CD14-positive monocyte (primary cell): ENCODE data around the gene LAMB2. TPM values are rescaled to one million over a fixed set of nuclear protein-coding genes. Genes with fewer than 3 reads are reported as not detected.

Source experiments
- DNase-seq, 3 donors: peaks; one replicate each; pipeline ENCODE4 v3.0.0-alpha.2; 2011 to 2022
- H2AFZ ChIP-seq: 2 replicates; pipeline ENCODE4 v1.6.0; 2012; ENCODE audit warnings: mild to moderate bottlenecking, low read depth, low read length, inconsistent platforms; ENCODE audit not compliant: insufficient read depth, poor library complexity, severe bottlenecking
- H3K27ac ChIP-seq, 2 donors: 1 replicate in 1 of 2; 2 replicates in 1 of 2; pipeline ENCODE4 v1.5.1; 2012 to 2013; ENCODE audit warnings: low read length in 2 of 2, control low read depth in 1 of 2, inconsistent platforms in 1 of 2, low read depth in 1 of 2, mild to moderate bottlenecking in 1 of 2
- H3K27me3 ChIP-seq, 2 donors: one replicate each; pipeline versions ENCODE4 v1.6.0 to v1.6.1; 2011 to 2013; ENCODE audit warnings: low read length in 2 of 2; ENCODE audit not compliant: control insufficient read depth in 2 of 2, insufficient read depth in 2 of 2
- H3K36me3 ChIP-seq, 2 donors: replicated peaks in 1 of 2; 1 replicate in 1 of 2; 2 replicates in 1 of 2; pipeline versions ENCODE4 v1.5.1 to v1.6.1; 2012 to 2013; ENCODE audit warnings: low read length in 2 of 2, control low read depth in 1 of 2, inconsistent platforms in 1 of 2, mild to moderate bottlenecking in 1 of 2; ENCODE audit not compliant: insufficient read depth in 2 of 2, control insufficient read depth in 1 of 2
- H3K4me1 ChIP-seq, 2 donors: 1 replicate in 1 of 2; 2 replicates in 1 of 2; pipeline versions ENCODE4 v1.5.1 to v1.6.1; 2012 to 2013; ENCODE audit warnings: low read length in 2 of 2, control low read depth in 1 of 2, inconsistent platforms in 1 of 2, mild to moderate bottlenecking in 1 of 2, moderate library complexity in 1 of 2; ENCODE audit not compliant: insufficient read depth in 2 of 2, control insufficient read depth in 1 of 2
- H3K4me2 ChIP-seq: replicated peaks from 2 replicates; pipeline ENCODE3; 2012; ENCODE audit warnings: low read length, moderate library complexity, mild to moderate bottlenecking; ENCODE audit not compliant: poor library complexity, severe bottlenecking; ENCODE audit errors: extremely low read depth
- H3K4me3 ChIP-seq, 3 experiments: fragments of 200-600 bp in 1 of 3; sonication (generic) in 1 of 3; replicated peaks in 1 of 3; 1 replicate in 2 of 3; 2 replicates in 1 of 3; pipeline ENCODE4 v1.5.1; 2011 to 2013; ENCODE audit warnings: low read length in 3 of 3, mild to moderate bottlenecking in 3 of 3, control low read depth in 2 of 3, low read depth in 2 of 3, inconsistent platforms in 1 of 3, moderate library complexity in 1 of 3
- H3K79me2 ChIP-seq: 2 replicates; pipeline ENCODE4 v1.6.0; 2012; ENCODE audit warnings: mild to moderate bottlenecking, control low read depth, inconsistent platforms, low read length, moderate library complexity; ENCODE audit not compliant: insufficient read depth
- H3K9ac ChIP-seq: 2 replicates; pipeline ENCODE4 v1.6.0; 2017; ENCODE audit warnings: low read length, mild to moderate bottlenecking; ENCODE audit not compliant: insufficient read depth, poor library complexity, severe bottlenecking
- H3K9me3 ChIP-seq, 2 donors: replicated peaks in 1 of 2; 1 replicate in 1 of 2; 2 replicates in 1 of 2; pipeline versions ENCODE4 v1.5.1 to v1.6.1; 2012 to 2013; ENCODE audit warnings: low read length in 2 of 2, control low read depth in 1 of 2; ENCODE audit not compliant: control insufficient read depth in 1 of 2, insufficient read depth in 1 of 2
- H4K20me1 ChIP-seq: 2 replicates; pipeline ENCODE4 v1.6.0; 2012; ENCODE audit warnings: mild to moderate bottlenecking, low read length, control low read depth, moderate library complexity; ENCODE audit not compliant: insufficient read depth
- H3K27ac Mint-ChIP-seq, 7 donors: one replicate each; pipeline ENCODE4 v1.8.0; 2020; ENCODE audit warnings: mild to moderate bottlenecking in 7 of 7, mixed read lengths in 7 of 7, moderate library complexity in 6 of 7, inconsistent platforms in 2 of 7
- H3K27me3 Mint-ChIP-seq, 3 donors: one replicate each; pipeline ENCODE4 v1.8.0; 2021 to 2022; ENCODE audit warnings: low read depth in 3 of 3, mild to moderate bottlenecking in 3 of 3, mixed read lengths in 3 of 3, moderate library complexity in 3 of 3, inconsistent platforms in 1 of 3
- H3K36me3 Mint-ChIP-seq, 2 donors: one replicate each; pipeline ENCODE4 v1.8.0; 2020; ENCODE audit warnings: mixed read lengths in 2 of 2, inconsistent platforms in 1 of 2, mild to moderate bottlenecking in 1 of 2
- H3K4me1 Mint-ChIP-seq: one replicate; pipeline ENCODE4 v1.8.0; 2020; ENCODE audit warnings: mild to moderate bottlenecking, mixed read lengths
- H3K4me3 Mint-ChIP-seq, 2 donors: one replicate each; pipeline ENCODE4 v1.8.0; 2020; ENCODE audit warnings: mild to moderate bottlenecking in 2 of 2, mixed read lengths in 2 of 2, moderate library complexity in 1 of 2
- H3K9me3 Mint-ChIP-seq, 7 donors: one replicate each; pipeline ENCODE4 v1.8.0; 2020 to 2022; ENCODE audit warnings: mixed read lengths in 7 of 7, mild to moderate bottlenecking in 6 of 7, moderate library complexity in 6 of 7, inconsistent platforms in 2 of 7
- CTCF ChIP-seq: fragments of 200-600 bp; IDR thresholded peaks from one replicate; pipeline ENCODE4 v1.8.0; 2022; ENCODE audit warnings: antibody characterized with exemption, mild to moderate bottlenecking
- WGBS: methylation state at CpG from one replicate; pipeline ENCODE4 v1.1.5; 2013; ENCODE audit warnings: missing lambda C conversion rate; ENCODE audit not compliant: insufficient coverage; 5-methylcytosine and 5-hydroxymethylcytosine counted together
- intact Hi-C, 2 donors: fragments of 100-400 bp; cut with micrococcal nuclease; formaldehyde crosslinking; loops; one replicate each; pipeline versions ENCODE4 v1.15.0 to v1.15.1; 2023
- polyA plus RNA-seq, 3 donors: library from polyadenylated mRNA; depleted of rRNA in 1 of 3; unstranded in 2 of 3; stranded (reverse) in 1 of 3; fragments of 300-500 nt in 2 of 3; fragments of >200 nt in 1 of 3; fragmentation: Illumina TruSeq in 2 of 3; gene quantifications; 1 replicate in 2 of 3; 2 replicates in 1 of 3; pipeline ENCODE4 v1.2.3, GENCODE V29; 2012 to 2021

The LAMB2 gene
- polyA plus RNA-seq, 3 donors: 4.0 to 59.3 (median 7.6) TPM

- Histone ChIP-seq H3K4me1 (peaks cover 26 to 49% of the 10 kb centered on the region in 2 donors), H4K20me1 (peaks cover 35% of the 10 kb centered on the region), H3K4me3 (peak overlapping the region; percentile 66 to 88 (median 84)), H3K27me3 (no peaks in the 10 kb centered on the region), H3K4me2 (peak overlapping the region; percentile 80), H3K36me3 (peaks cover 13 to 30% of the 10 kb centered on the region in 2 donors), H3K9me3 (peaks cover 0 to 7% of the 10 kb centered on the region in 2 donors), H3K79me2 (peaks cover 40% of the 10 kb centered on the region), H3K27ac (peak overlapping the region; percentile 63 to 80), H2AFZ (peak overlapping the region; percentile 99), H3K9ac (peak overlapping the region; percentile 72)
- Mint-ChIP-seq H3K9me3 (peaks cover 0 to 14% (median 7%) of the 10 kb centered on the region in 7 donors), H3K27me3 (peaks cover 0 to 9% (median 2%) of the 10 kb centered on the region in 3 donors), H3K36me3 (peaks cover 22 to 45% of the 10 kb centered on the region in 2 donors), H3K4me3 (peak overlapping the region; percentile 85 to 91), H3K27ac (peak overlapping the region; percentile 83 to 94 (median 89)), H3K4me1 (peaks cover 30% of the 10 kb centered on the region)
- intact Hi-C loops: no loop called here
- 57% methylated on average over 5 of the region's 6 CpGs for WGBS
- DNase-seq: no peak
- TF ChIP-seq CTCF: no peak
Measured at GRCh38 chr3:49164983-49165720, 32.3 kb upstream of the LAMB2 start.

GRCh38 chr3:49163609-49164008 is 30.8 kb upstream of the LAMB2 start:
- TF ChIP-seq CTCF: no peak
- H3K4me1 ChIP-seq: peaks cover 26 to 49% of the 10 kb centered on the region in 2 donors
- WGBS: 96% methylated on average over 8 of the region's 8 CpGs

More at GRCh38 chr3:49163609-49164008, 30.8 kb upstream of the LAMB2 start:
- Histone ChIP-seq H3K9ac (no peak overlapping the region), H4K20me1 (peaks cover 35% of the 10 kb centered on the region), H2AFZ (no peak overlapping the region), H3K9me3 (peaks cover 0 to 7% of the 10 kb centered on the region in 2 donors), H3K27ac (no peak overlapping the region), H3K36me3 (peaks cover 13 to 30% of the 10 kb centered on the region in 2 donors), H3K79me2 (peaks cover 40% of the 10 kb centered on the region), H3K4me3 (no peak overlapping the region), H3K27me3 (no peaks in the 10 kb centered on the region), H3K4me2 (no peak overlapping the region)
- H3K4me3 Mint-ChIP-seq: no peak overlapping the region
- H3K36me3 Mint-ChIP-seq: peaks cover 22 to 47% of the 10 kb centered on the region in 2 donors
- intact Hi-C loops: no loop called here
- DNase-seq: peak in 1 of 3 donors; percentile 3
- peaks cover 32% of the 10 kb centered on the region for H3K4me1 Mint-ChIP-seq
- peaks cover 0 to 14% (median 6%) of the 10 kb centered on the region in 7 donors for H3K9me3 Mint-ChIP-seq
- H3K27me3 Mint-ChIP-seq: peaks cover 0 to 6% (median 2%) of the 10 kb centered on the region in 3 donors
- no peak overlapping the region for H3K27ac Mint-ChIP-seq
